Measurements from ENCODE around the gene RASSF3.

DNA sequence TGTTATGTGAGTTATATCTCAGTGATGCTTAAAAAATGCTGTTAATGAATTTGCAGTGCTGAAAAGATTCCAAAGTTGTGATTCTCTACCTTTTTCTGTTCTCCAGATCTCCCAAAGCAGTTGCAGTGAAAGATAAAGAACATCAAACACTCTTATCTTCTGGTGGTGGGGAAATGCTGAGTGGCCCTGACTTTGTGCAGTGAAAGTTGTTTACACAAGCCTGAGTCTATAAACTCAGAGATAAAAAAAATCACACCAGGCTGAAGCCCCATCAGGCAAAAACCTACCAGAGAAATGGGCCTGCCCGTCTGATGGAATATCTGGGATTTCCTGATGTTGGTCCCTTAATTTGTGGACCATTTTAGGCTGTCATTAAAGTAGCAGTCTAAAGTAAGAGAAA lies 46.1 kb downstream of the RASSF3 start:
- TF ChIP-seq, protein P1, sequence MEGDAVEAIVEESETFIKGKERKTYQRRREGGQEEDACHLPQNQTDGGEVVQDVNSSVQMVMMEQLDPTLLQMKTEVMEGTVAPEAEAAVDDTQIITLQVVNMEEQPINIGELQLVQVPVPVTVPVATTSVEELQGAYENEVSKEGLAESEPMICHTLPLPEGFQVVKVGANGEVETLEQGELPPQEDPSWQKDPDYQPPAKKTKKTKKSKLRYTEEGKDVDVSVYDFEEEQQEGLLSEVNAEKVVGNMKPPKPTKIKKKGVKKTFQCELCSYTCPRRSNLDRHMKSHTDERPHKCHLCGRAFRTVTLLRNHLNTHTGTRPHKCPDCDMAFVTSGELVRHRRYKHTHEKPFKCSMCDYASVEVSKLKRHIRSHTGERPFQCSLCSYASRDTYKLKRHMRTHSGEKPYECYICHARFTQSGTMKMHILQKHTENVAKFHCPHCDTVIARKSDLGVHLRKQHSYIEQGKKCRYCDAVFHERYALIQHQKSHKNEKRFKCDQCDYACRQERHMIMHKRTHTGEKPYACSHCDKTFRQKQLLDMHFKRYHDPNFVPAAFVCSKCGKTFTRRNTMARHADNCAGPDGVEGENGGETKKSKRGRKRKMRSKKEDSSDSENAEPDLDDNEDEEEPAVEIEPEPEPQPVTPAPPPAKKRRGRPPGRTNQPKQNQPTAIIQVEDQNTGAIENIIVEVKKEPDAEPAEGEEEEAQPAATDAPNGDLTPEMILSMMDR (IDR thresholded peaks at IDR 0.05): no peak
- TF ChIP-seq POLR2AphosphoS5 (IDR thresholded peaks at IDR 0.05; ENCODE audit: low read depth, low read length) (no peak), TCF7L2 (IDR thresholded peaks at IDR 0.05; ENCODE audit: low read depth, low read length) (peak; percentile 72), SIN3A (IDR thresholded peaks at IDR 0.05; ENCODE audit: borderline replicate concordance, insufficient read depth, low read depth, low read length) (no peak)
- TF ChIP-seq, protein P2, sequence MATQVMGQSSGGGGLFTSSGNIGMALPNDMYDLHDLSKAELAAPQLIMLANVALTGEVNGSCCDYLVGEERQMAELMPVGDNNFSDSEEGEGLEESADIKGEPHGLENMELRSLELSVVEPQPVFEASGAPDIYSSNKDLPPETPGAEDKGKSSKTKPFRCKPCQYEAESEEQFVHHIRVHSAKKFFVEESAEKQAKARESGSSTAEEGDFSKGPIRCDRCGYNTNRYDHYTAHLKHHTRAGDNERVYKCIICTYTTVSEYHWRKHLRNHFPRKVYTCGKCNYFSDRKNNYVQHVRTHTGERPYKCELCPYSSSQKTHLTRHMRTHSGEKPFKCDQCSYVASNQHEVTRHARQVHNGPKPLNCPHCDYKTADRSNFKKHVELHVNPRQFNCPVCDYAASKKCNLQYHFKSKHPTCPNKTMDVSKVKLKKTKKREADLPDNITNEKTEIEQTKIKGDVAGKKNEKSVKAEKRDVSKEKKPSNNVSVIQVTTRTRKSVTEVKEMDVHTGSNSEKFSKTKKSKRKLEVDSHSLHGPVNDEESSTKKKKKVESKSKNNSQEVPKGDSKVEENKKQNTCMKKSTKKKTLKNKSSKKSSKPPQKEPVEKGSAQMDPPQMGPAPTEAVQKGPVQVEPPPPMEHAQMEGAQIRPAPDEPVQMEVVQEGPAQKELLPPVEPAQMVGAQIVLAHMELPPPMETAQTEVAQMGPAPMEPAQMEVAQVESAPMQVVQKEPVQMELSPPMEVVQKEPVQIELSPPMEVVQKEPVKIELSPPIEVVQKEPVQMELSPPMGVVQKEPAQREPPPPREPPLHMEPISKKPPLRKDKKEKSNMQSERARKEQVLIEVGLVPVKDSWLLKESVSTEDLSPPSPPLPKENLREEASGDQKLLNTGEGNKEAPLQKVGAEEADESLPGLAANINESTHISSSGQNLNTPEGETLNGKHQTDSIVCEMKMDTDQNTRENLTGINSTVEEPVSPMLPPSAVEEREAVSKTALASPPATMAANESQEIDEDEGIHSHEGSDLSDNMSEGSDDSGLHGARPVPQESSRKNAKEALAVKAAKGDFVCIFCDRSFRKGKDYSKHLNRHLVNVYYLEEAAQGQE (IDR thresholded peaks at IDR 0.05; ENCODE audit: insufficient read depth in 1 of 2, low read depth in 2 of 2, low read length in 1 of 2): no peak

Data from Panc1 (cell line).